ENCODE measurements around the gene ATP5MC3.
A peak's percentile ranks its signal among the peaks of the same experiment; 100 is the strongest.

The ATP5MC3 gene

DNA sequence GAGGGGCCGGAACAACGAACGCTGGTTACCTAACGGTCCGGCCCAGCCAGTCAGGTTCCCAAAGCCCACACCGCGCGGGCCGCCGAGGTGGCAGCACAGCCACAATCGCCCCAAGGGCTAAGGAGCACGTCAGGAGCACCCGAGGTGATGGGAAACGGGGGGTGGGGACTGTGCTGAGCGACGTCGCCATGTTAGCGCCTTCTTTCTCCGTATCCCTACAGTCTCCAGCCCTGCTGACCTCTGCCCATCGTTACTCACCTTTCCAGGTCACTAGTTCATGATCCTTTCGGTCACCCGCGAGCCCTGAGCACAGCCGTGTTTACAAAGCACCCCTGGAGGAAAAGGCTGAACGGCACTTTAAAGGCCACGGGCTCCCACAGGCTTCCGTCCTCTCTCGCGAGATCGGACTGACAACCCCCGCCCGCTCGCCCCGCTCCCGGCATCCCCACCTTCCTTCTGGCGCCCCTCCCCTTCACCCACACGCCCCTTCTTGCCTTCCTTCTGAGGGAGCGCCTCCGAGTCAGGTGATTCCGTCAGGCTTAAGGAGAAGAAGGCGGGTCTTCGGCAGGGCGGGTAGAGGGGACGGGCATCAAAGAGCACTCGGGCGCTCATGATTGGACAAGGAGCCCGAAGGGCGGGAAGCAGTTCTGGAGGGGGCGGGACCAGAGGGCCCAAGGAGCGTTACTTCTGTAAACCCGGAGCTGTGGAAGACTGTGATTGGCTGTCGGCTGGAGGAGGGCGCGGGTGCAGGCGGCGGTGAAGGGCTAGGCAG, 13.5 kb downstream of the ATP5MC3 start, which contains the start of gene ATF2:
Gene ATF2 (minus strand): TSS at position 412 of the 772 bp plus-strand sequence. CDS start 31,760 bp downstream, outside the sequence.
- DNase-seq: peak; percentile 94 to 99

DNA sequence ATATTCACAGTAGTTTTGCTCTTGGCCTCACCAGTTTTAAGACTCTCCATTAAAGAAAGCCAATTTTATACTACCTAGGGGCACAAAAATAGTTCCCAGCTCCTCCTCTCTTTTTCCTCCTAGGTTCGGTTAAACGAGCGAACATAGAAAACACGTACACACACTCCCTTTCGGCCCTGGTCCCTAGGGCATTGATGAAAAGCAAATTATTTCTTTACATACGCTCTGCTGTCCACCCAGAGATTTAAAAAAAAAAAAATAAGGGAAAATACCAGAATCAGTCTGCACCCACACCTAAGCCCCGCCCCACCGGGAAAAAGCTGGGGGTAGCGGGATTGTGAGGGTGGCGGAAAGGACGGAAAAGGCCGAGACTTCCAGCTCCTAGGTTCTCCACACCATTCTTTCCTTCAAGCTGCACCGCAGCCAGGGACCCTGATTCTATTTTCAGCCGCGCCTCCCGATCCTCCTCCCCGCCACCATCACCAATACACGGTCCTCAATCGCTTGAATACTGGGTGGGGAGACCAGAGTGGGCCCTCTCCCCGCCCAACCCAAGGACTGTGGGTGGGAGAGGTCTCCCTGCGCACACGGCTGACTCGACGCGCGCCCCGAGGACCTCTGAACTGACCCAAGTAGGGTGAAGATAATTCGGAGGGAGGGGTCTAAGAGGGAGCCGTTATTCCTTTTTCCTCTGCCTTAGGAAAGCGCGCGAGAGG, 14.3 kb downstream of the ATP5MC3 start:
- peak in 1 of 2 experiments; percentile 20 for DNase-seq

- no peak for DNase-seq
These were observed 15.2 kb downstream of the ATP5MC3 start for GRCh38 chr2:175166216-175166824.

- no peak for DNase-seq
These were observed 17.3 kb downstream of the ATP5MC3 start for GRCh38 chr2:175164235-175164634.

GRCh38 chr2:175158894-175159293, 22.6 kb downstream of the ATP5MC3 start:
- no peak for DNase-seq

- no peak for DNase-seq
These were observed 25.0 kb downstream of the ATP5MC3 start for GRCh38 chr2:175156534-175156933.

DNA sequence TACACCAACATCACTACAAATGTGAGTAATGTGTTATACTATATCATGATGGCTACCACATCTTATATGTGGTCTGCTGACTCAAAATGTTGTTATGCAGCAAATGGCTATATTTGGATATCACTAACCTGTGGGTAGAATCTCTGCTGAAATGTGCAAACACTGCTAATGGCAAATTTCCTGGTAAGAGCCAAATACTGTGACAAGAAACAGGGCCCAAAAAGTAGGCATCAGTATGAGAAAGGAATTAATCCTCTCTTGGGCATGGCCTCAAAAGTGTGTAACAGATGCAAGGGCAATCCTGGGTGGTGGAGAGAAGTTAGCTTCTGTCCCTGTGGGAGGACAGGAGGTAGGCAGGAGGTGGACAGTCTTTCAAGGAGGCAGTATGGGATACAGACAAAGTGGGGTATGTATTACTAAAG, 26.8 kb downstream of the ATP5MC3 start:
- DNase-seq: no peak

GRCh38 chr2:175152242-175152641, 29.3 kb downstream of the ATP5MC3 start:
- no peak for DNase-seq

- no peak for DNase-seq
These were observed 29.7 kb downstream of the ATP5MC3 start for GRCh38 chr2:175151791-175152190.

- DNase-seq: no peak
These were observed 34.3 kb downstream of the ATP5MC3 start for GRCh38 chr2:175147186-175147585.

DNA sequence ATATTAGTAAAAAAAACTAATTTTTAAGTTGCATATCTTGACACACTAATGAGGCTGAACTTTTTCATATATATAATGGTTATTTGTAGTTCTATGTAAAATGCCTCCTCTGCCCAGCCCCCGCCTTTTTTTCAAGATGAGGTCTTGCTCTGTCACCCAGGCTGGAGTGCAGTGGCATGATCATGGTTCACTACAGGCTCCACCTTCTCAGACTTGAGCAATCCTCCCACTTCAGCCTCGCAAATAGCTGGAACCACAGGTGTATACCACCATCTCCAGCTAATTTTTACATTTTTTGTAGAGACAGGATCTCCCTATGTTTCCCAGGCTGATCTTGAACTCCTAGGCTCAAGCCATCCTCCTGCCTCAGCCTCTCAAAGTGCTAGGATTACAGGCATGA, 37.8 kb downstream of the ATP5MC3 start:
- no peak for DNase-seq

DNA sequence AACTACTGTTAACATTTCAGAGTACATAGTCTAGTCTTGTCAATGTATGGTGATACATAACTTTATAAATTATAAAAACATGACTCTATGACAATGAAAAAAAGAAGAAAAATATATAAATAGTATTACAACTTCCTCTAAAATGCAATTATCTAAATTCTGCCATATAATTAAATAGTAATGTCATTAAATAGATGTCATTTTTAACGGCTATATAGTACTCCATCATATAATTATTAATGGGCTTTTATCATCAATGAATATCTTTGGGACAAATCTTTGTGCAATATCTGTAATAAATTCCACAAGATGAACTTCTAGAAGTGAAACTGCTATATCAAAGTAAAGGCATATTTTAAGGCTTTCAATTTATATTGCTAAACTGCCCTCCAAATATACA, 38.3 kb downstream of the ATP5MC3 start:
- no peak for DNase-seq

GRCh38 chr2:175140332-175140731, 41.2 kb downstream of the ATP5MC3 start:
- DNase-seq: no peak

DNA sequence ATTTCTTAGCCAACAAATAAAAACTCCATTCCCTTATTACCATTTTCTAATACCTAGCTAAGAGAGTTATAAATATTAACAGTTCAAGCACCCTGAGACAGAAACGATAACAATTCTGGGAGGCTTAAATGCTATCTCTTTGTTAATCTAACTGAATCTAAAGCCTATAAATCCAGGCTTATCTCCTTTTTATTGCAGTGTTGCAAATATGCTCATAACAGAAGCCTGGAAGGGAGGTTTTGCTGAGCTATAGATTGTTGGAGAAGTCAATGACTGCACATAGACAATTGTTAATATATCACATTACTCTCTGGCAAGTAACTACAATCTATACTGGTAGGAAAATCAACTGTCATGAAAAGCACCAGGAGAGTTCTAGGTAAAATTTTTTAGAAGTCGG, 43.7 kb downstream of the ATP5MC3 start:
- DNase-seq: no peak

GRCh38 chr2:175136334-175137215, 44.9 kb downstream of the ATP5MC3 start:
- DNase-seq: no peak

DNA sequence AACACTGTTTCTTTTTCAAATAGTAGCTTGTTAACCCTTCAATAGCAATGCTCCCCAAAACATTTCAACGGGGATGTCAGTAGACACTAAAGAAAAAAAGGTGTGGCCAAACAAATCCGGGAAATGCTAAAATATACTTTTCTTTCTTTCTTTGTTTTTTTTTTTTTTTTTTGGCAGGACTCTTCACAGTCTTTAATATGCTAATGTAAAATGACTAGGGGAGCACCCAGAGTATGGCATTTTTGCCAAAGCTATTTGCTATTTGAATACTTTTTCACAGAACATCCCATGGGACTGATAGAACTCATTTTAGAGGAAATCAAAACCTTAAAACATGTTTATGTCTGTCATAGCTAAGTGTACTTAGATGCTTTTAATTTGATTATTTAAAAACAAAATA, 45.6 kb downstream of the ATP5MC3 start:
- no peak for DNase-seq

DNA sequence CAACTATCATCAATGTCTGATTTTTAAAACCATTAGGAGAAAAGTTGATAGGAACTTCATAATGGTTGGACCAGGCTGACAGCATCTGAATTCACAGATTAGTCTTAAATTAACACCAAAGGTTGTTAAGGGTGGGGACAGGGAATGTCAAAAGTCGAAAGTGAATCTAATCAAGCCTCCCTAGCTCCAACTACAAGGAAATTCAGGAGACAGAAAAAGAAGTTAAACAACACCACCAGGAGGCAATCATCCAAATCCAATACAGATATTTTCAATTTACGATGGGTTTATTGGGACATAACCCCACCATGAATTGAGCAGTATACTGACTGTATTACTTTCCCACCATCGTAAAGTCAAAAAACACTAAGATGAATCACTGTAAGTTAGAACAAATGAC, 46.3 kb downstream of the ATP5MC3 start:
- no peak for DNase-seq

GRCh38 chr2:175131252-175131651, 50.3 kb downstream of the ATP5MC3 start:
- no peak for DNase-seq

DNA sequence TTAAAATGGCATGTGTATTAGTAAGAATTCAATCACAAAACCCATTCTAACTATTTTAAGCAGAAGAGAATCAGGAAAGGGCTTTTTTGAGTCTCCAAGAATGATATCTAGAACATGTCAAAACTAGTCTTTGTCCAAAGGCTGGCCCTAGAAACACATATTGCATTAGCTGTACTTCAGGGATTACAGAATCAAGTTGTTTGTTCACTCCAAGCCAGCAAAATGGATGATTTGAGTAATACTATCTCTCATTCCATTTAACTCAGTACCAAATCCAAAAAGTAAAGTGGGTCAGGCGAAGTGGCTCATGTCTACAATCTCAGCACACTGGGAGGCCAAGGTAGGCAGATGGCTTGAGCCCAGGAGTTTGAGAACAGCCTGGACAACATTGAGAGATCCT, 54.8 kb downstream of the ATP5MC3 start:
- DNase-seq: no peak

Data from stimulated activated CD4-positive, alpha-beta T cell treated with anti-CD3 and anti-CD28 coated beads, Interleukin-4, amount 100 ng/mL, for 4 hours (primary cell).